GM12873 (cell line): ENCODE results near the gene MELTF.

Experiments used
- CTCF ChIP-seq: IDR thresholded peaks from 2 replicates; pipeline ENCODE4 v1.5.1; 2012; ENCODE audit warnings: low read depth, mild to moderate bottlenecking, moderate library complexity, low read length, control low read depth; ENCODE audit not compliant: insufficient read depth; ENCODE audit errors: missing control alignments

The MELTF gene

GRCh38 chr3:196997311-196997710 lies 32.3 kb downstream of the MELTF start:
- TF ChIP-seq CTCF, result no peak

- no peak for TF ChIP-seq CTCF
Observed at GRCh38 chr3:196996454-196997265, 33.0 kb downstream of the MELTF start.

- TF ChIP-seq CTCF, result no peak
Observed at GRCh38 chr3:196995646-196996355, 33.8 kb downstream of the MELTF start.

GRCh38 chr3:196995027-196995426 lies 34.6 kb downstream of the MELTF start:
- no peak for TF ChIP-seq CTCF

- TF ChIP-seq CTCF, result no peak
Observed at GRCh38 chr3:196994056-196994455, 35.6 kb downstream of the MELTF start.

GRCh38 chr3:196992461-196993065 lies 37.1 kb downstream of the MELTF start:
- TF ChIP-seq CTCF, result no peak
